ENCODE results near the gene RTN4RL2. TPM values are rescaled to one million over a fixed set of nuclear protein-coding genes. Genes with fewer than 3 reads are reported as not detected.
A peak's percentile ranks its signal among the peaks of the same experiment; 100 is the strongest.

Gene RTN4RL2
- total and polyA plus RNA-seq, 2 donors (not counting 3 experiments of a cell fraction or from before 2014, with no cell fraction given): 0.35 to 1.3 TPM

- Histone ChIP-seq H3K36me3 (ENCODE audit: control insufficient read depth in 2 of 2, extremely low read depth in 1 of 2, insufficient read depth in 2 of 2, low read length in 2 of 2) (no peaks in the 10 kb centered on the region), H3K27me3 (ENCODE audit: control insufficient read depth in 2 of 2, insufficient read depth in 2 of 2, low read length in 2 of 2) (peaks cover 33 to 37% of the 10 kb centered on the region in 2 experiments), H3K9me3 (replicated peaks; ENCODE audit: control insufficient read depth, insufficient read depth, low read length) (no peaks in the 10 kb centered on the region), H4K20me1 (replicated peaks; ENCODE audit: control insufficient read depth, extremely low read depth, insufficient read depth, low read length) (no peaks in the 10 kb centered on the region), H3K4me3 (replicated peaks in 1 of 3; ENCODE audit: insufficient read depth in 1 of 3, low read depth in 1 of 3, low read length in 3 of 3) (peak overlapping the region in 1 of 3 experiments; percentile 9), H3K4me1 (ENCODE audit: control insufficient read depth, extremely low read depth, insufficient read depth, low read length) (peaks cover 14% of the 10 kb centered on the region), H3K9ac (replicated peaks; ENCODE audit: extremely low read depth, insufficient read depth, low read length) (no peak overlapping the region), H3K79me2 (ENCODE audit: control insufficient read depth, insufficient read depth, low read length) (no peaks in the 10 kb centered on the region), H3K4me2 (ENCODE audit: insufficient read depth, low read length) (no peak overlapping the region), H3K27ac (ENCODE audit: insufficient read depth, low read depth, low read length) (no peak overlapping the region), H2AFZ (ENCODE audit: low read depth, low read length) (peak overlapping the region; percentile 7), H3K9me1 (replicated peaks; ENCODE audit: control insufficient read depth, extremely low read depth, insufficient read depth, low read length) (no peaks in the 10 kb centered on the region)
- dilution Hi-C loops (cut with MboI; ENCODE audit: extremely low pct_ligation_motif_present, low sequenced_read_pairs): no loop called here
- POLR2A ChIA-PET: interaction anchor here (0.7 kb wide), 1 partner anchor 104 kb away, joined by 3 read pairs; no protein-coding TSS in a partner anchor
- no TSS peak for BruUV-seq (replicated peaks)
- FAIRE-seq: no peak
- intact Hi-C loops (cut with micrococcal nuclease): no loop called here
- DNase-seq (ENCODE audit: low read depth, low spot score): no peak
- CTCF ChIA-PET: interaction anchor here (0.6 to 5.6 kb wide), 21 partner anchors 8 to 184 kb away, joined by 3 to 152 read pairs (median 5); partner anchors contain the start of genes SLC43A1 and TIMM10
- TF ChIP-seq MAX (IDR thresholded peaks at IDR 0.05; ENCODE audit: insufficient read depth, insufficient read length): no peak
- no peak for TF ChIP-seq FOS (IDR thresholded peaks at IDR 0.05; ENCODE audit: borderline replicate concordance, insufficient read depth, low read length)
- no peak for TF ChIP-seq GATA2 (IDR thresholded peaks at IDR 0.05; ENCODE audit: insufficient read depth, insufficient read length, low read depth, low read length)
- TF ChIP-seq JUN (IDR thresholded peaks at IDR 0.05; ENCODE audit: borderline replicate concordance, insufficient read depth, insufficient read length, low read depth): no peak
- TF ChIP-seq POLR2AphosphoS5 (IDR thresholded peaks at IDR 0.05; ENCODE audit: insufficient read depth, low read depth, low read length): no peak
- TF ChIP-seq CTCF (IDR thresholded peaks at IDR 0.05; ENCODE audit: extremely low read depth in 1 of 2, insufficient read depth in 1 of 2, low read depth in 1 of 2, low read length in 2 of 2): no peak
- no peak for TF ChIP-seq EZH2 (IDR thresholded peaks at IDR 0.05; ENCODE audit: borderline replicate concordance, low read depth, low read length, severe bottlenecking)
- no peak for TF ChIP-seq MYC (IDR thresholded peaks at IDR 0.05; ENCODE audit: low read depth, low read length)
- no peak for TF ChIP-seq POLR2A (IDR thresholded peaks at IDR 0.05; ENCODE audit: low read depth, low read length)
Observed at GRCh38 chr11:57460758-57461749, 726 bp downstream of the RTN4RL2 start.

Data from endothelial cell of umbilical vein (primary cell).